ENCODE measurements around the gene CYP2A6. TPM values are rescaled to one million over a fixed set of nuclear protein-coding genes. Genes with fewer than 3 reads are reported as not detected.
"Not testable (repeated sequence)": the region's sequence is repeated elsewhere in the genome, so short reads cannot be mapped to it uniquely, and the experiment has no call there.

The CYP2A6 gene
- total and polyA plus RNA-seq, 9 donors, result 0.25 to 3.4 (median 1.2) TPM

- H3K36me3 ChIP-seq, result no peaks in the 10 kb centered on the region
- TF ChIP-seq POLR2A (IDR thresholded peaks at IDR 0.05) (no peak), CTCF (IDR thresholded peaks at IDR 0.05) (no peak), EP300 (IDR thresholded peaks at IDR 0.05) (no peak)
- no peak overlapping the region for H3K27ac ChIP-seq
- H3K4me1 ChIP-seq (ENCODE audit: insufficient read depth), result peaks cover 7% of the 10 kb centered on the region
- intact Hi-C loops (cut with DNase I), result no loop called here
- H3K4me3 ChIP-seq, result no peak overlapping the region
- H3K27me3 ChIP-seq, result no peaks in the 10 kb centered on the region
- no peaks in the 10 kb centered on the region for H3K9me3 ChIP-seq
- 78 to 82% (median 78%) methylated on average over 6 of the region's 6 CpGs for WGBS, 3 donors
- DNase-seq, result peak in 1 of 5 donors; percentile 5
Measured at GRCh38 chr19:40836754-40837429, 13.4 kb downstream of the CYP2A6 start.

GRCh38 chr19:40833728-40834533 lies 16.3 kb downstream of the CYP2A6 start:
- H3K4me1 ChIP-seq (ENCODE audit: insufficient read depth), result peaks cover 11% of the 10 kb centered on the region
- DNase-seq; H3K27me3 ChIP-seq; intact Hi-C loops (cut with DNase I); H3K9me3 ChIP-seq; H3K4me3 ChIP-seq; H3K36me3 ChIP-seq: not testable (repeated sequence)
- H3K27ac ChIP-seq, result peak overlapping the region in 1 of 2 donors; percentile 3
- WGBS, 3 donors, result 25 to 32% (median 28%) methylated on average over 7 of the region's 7 CpGs

GRCh38 chr19:40832431-40832790 lies 17.8 kb downstream of the CYP2A6 start:
- Histone ChIP-seq H3K4me1 (ENCODE audit: insufficient read depth) (peaks cover 11% of the 10 kb centered on the region), H3K27ac (peak overlapping the region in 1 of 2 donors; percentile 86)
- DNase-seq; H3K27me3 ChIP-seq; H3K9me3 ChIP-seq; H3K4me3 ChIP-seq; H3K36me3 ChIP-seq; intact Hi-C loops (cut with DNase I): not testable (repeated sequence)
- WGBS, 3 donors, result 65 to 74% (median 66%) methylated on average over 4 of the region's 4 CpGs

GRCh38 chr19:40831502-40832430 lies 18.5 kb downstream of the CYP2A6 start:
- peak in 2 of 5 donors; percentile 19 to 50 for DNase-seq
- no peaks in the 10 kb centered on the region for H3K9me3 ChIP-seq
- H3K27me3 ChIP-seq, result no peaks in the 10 kb centered on the region
- no peaks in the 10 kb centered on the region for H3K36me3 ChIP-seq
- H3K27ac ChIP-seq, result peak overlapping the region in 1 of 2 donors; percentile 86
- WGBS, 3 donors, result 31 to 46% (median 39%) methylated on average over 7 of the region's 7 CpGs
- TF ChIP-seq CTCF (IDR thresholded peaks at IDR 0.05), result no peak
- TF ChIP-seq EP300 (IDR thresholded peaks at IDR 0.05), result no peak
- no peak for TF ChIP-seq POLR2A (IDR thresholded peaks at IDR 0.05)
- peaks cover 11% of the 10 kb centered on the region for H3K4me1 ChIP-seq (ENCODE audit: insufficient read depth)
- no peak overlapping the region for H3K4me3 ChIP-seq
- intact Hi-C loops (cut with DNase I), result no loop called here

- H3K27ac ChIP-seq; H3K4me3 ChIP-seq; H3K36me3 ChIP-seq; H3K9me3 ChIP-seq; intact Hi-C loops (cut with DNase I); H3K27me3 ChIP-seq: not testable (repeated sequence)
- peaks cover 11% of the 10 kb centered on the region for H3K4me1 ChIP-seq (ENCODE audit: insufficient read depth)
- DNase-seq, result peak in 1 of 5 donors; percentile 16
- 94 to 97% (median 94%) methylated on average over 16 of the region's 16 CpGs for WGBS, 3 donors
Measured at GRCh38 chr19:40830741-40831140, 19.5 kb downstream of the CYP2A6 start.
